ENCODE data around the gene ZNF879.

Gene ZNF879

DNA sequence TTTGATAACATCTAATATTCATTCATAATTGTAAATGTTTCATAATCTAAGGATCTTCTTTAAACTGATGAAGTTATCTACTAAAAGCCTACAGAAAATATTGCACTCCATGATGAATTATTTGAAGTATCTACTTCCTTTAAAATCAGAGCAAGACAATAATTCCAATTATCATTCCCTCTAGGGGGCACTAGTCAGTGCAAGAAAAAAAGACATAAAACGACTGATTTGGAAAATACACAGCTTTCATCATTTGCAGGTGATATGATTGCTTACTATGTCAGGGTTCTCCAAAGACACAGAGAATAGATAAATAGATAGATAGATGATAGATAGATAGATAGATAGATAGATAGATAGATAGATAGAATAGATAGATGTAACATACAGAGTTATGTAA lies 14.9 kb upstream of the ZNF879 start:
- 0% methylated on average over 1 of the region's 1 CpG; no CpG with 5 or more reads in 1 of the 2 experiments for WGBS, 2 experiments (ENCODE audit: insufficient coverage in 2 of 2)

DNA sequence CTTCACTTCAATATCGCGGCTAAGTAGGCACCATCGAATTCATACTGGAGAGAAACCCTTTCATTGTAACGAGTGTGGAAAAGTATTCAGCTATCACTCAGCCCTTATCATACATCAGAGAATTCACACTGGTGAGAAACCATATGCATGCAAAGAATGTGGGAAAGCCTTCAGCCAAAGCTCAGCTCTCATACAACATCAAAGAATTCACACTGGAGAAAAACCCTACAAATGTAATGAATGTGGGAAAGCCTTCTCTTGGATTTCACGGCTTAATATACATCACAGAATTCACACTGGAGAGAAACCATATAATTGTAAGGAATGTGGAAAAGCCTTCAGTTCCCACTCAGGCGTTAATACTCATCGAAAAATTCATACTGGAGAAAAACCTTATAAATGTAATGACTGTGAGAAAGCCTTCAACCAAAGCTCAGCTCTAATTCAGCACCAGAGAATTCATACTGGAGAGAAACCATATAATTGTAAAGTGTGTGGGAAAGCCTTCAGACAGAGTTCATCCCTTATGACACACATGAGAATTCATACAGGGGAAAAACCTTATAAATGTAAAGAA lies 9.5 kb downstream of the ZNF879 start:
- WGBS, 2 experiments (ENCODE audit: insufficient coverage in 2 of 2): 85% methylated on average over 3 of the region's 7 CpGs; no CpG with 5 or more reads in 1 of the 2 experiments
- Histone ChIP-seq H3K4me1 (ENCODE audit: control insufficient read depth, insufficient read depth, low read length, poor library complexity, severe bottlenecking) (no peaks in the 10 kb centered on the region), H3K36me3 (ENCODE audit: control insufficient read depth, insufficient read depth, low read length) (peaks cover 28% of the 10 kb centered on the region), H3K9me3 (ENCODE audit: control insufficient read depth, low read length) (peaks cover 68% of the 10 kb centered on the region), H3K27ac (ENCODE audit: low read depth, low read length, severe bottlenecking) (no peak overlapping the region), H3K4me3 (ENCODE audit: extremely low read depth, insufficient read depth, low read length, poor library complexity, severe bottlenecking) (no peak overlapping the region)

More for the DNA sequence above, 14.9 kb upstream of the ZNF879 start:
- H3K27ac ChIP-seq (ENCODE audit: low read depth, low read length, severe bottlenecking): no peak overlapping the region
- H3K36me3 ChIP-seq (ENCODE audit: control insufficient read depth, insufficient read depth, low read length): no peaks in the 10 kb centered on the region
- H3K9me3 ChIP-seq (ENCODE audit: control insufficient read depth, low read length): peaks cover 36% of the 10 kb centered on the region
- H3K4me1 ChIP-seq (ENCODE audit: control insufficient read depth, insufficient read depth, low read length, poor library complexity, severe bottlenecking): no peaks in the 10 kb centered on the region
- no peak overlapping the region for H3K4me3 ChIP-seq (ENCODE audit: extremely low read depth, insufficient read depth, low read length, poor library complexity, severe bottlenecking)

DNA sequence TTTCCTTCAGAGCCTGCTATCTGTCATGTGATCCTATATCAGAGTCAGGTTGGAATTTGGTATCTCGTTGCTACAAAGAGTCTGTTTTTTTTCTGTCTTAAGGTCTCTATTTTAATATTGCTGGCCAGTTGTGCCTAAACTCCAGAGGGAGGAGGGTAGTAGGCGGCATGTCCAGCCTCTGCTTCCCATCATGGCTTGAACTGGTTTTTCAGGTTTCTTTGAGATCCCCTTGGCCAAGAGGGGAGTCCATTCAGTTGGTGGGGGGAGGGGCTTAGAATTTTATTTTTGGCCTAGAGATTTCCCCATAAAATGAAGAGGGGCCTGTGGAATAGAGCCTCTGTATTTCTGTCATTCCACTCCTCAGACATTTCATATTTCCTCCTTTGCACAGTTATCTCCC lies 21.2 kb downstream of the ZNF879 start:
- no peak overlapping the region for H3K4me3 ChIP-seq (ENCODE audit: extremely low read depth, insufficient read depth, low read length, poor library complexity, severe bottlenecking)
- H3K27ac ChIP-seq (ENCODE audit: low read depth, low read length, severe bottlenecking): no peak overlapping the region
- H3K36me3 ChIP-seq (ENCODE audit: control insufficient read depth, insufficient read depth, low read length): no peaks in the 10 kb centered on the region
- WGBS, 2 experiments (ENCODE audit: insufficient coverage in 2 of 2): 57 to 86% methylated on average over 1 of the region's 2 CpGs
- no peaks in the 10 kb centered on the region for H3K4me1 ChIP-seq (ENCODE audit: control insufficient read depth, insufficient read depth, low read length, poor library complexity, severe bottlenecking)
- peaks cover 33% of the 10 kb centered on the region for H3K9me3 ChIP-seq (ENCODE audit: control insufficient read depth, low read length)

DNA sequence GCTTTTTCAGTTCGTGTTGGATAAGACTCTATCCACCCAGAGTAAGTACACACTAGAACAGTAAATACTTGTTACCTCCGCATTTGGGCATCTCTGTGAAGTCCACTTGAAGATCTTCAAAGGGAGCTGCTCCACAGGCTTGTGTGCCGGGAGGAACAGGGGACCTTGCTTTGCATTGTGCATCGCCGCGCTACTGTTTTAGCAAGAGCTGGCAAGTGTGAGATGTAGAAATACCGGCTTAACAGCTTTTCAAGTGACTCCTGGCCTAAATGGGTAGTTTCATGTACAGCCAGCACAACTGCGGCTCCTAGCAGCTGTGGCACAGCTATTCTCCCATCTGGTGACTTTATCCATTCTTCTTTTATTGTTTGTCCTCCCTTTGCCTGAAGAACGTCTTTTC lies 28.2 kb downstream of the ZNF879 start:
- WGBS, 2 experiments (ENCODE audit: insufficient coverage in 2 of 2): 82 to 86% methylated on average over 8 of the region's 9 CpGs
- no peak overlapping the region for H3K27ac ChIP-seq (ENCODE audit: low read depth, low read length, severe bottlenecking)
- H3K4me3 ChIP-seq (ENCODE audit: extremely low read depth, insufficient read depth, low read length, poor library complexity, severe bottlenecking): no peak overlapping the region
- H3K9me3 ChIP-seq (ENCODE audit: control insufficient read depth, low read length): peaks cover 46% of the 10 kb centered on the region
- no peaks in the 10 kb centered on the region for H3K36me3 ChIP-seq (ENCODE audit: control insufficient read depth, insufficient read depth, low read length)
- H3K4me1 ChIP-seq (ENCODE audit: control insufficient read depth, insufficient read depth, low read length, poor library complexity, severe bottlenecking): no peaks in the 10 kb centered on the region

DNA sequence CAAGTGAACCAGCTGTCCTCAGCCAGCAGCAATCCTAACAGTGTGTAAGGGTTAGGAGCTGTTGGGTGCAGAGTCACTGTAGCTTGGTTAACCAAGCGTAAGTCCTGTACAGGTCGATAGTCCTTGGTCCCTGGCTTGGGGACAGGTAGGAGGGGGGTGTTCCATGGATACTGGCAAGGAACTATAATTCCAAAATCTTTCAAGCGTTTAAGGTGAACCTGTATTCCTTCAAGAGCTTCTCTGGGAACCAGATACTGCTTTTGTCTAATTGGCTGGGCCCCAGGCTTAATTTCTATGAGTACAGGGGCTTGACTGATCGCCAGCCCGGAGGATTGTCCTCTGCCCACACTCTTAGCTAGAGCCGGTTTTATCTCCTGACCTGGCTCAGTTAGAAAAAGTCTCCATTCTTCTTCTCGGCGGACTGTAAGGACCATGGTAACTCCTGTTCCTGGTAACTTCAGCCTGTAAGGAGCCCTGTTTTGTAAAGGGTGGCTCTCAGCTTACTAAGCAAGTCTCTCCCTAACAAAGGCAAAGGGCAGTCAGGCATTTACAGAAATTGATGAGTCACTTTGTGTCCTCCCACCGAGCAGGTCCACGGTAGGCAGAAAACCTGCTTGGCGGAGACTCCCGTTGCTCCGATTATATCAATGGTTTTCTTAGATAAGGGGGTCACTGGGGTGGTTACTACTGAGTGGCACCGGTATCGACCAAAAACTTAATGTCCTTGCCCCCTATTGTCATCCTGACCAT lies 30.6 kb downstream of the ZNF879 start:
- no peaks in the 10 kb centered on the region for H3K4me1 ChIP-seq (ENCODE audit: control insufficient read depth, insufficient read depth, low read length, poor library complexity, severe bottlenecking)
- no peak overlapping the region for H3K4me3 ChIP-seq (ENCODE audit: extremely low read depth, insufficient read depth, low read length, poor library complexity, severe bottlenecking)
- H3K36me3 ChIP-seq (ENCODE audit: control insufficient read depth, insufficient read depth, low read length): no peaks in the 10 kb centered on the region
- no peak overlapping the region for H3K27ac ChIP-seq (ENCODE audit: low read depth, low read length, severe bottlenecking)
- 81 to 88% methylated on average over 13 to 15 of the region's 15 CpGs for WGBS, 2 experiments (ENCODE audit: insufficient coverage in 2 of 2)
- H3K9me3 ChIP-seq (ENCODE audit: control insufficient read depth, low read length): peaks cover 41% of the 10 kb centered on the region

DNA sequence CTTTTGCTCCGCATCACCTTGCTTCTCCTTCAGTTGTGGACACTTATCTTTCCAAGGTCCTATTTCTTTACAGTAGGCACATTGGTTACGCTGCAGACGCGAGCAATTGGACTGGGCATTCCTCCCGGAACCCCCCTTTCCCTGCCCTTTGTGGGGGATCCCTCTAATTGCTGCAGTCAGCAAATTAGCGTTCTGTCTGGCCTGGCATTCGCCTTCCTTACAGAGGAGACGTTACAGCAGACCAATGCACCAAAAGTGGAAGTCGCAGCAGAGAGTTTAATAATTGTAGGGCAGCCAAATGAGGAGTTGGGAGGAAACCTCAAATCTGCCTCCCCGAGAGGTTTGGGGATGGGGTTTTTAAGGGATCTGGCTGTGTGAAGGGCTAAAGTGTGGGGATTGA lies 31.3 kb downstream of the ZNF879 start:
- Histone ChIP-seq H3K36me3 (ENCODE audit: control insufficient read depth, insufficient read depth, low read length) (no peaks in the 10 kb centered on the region), H3K4me3 (ENCODE audit: extremely low read depth, insufficient read depth, low read length, poor library complexity, severe bottlenecking) (no peak overlapping the region), H3K4me1 (ENCODE audit: control insufficient read depth, insufficient read depth, low read length, poor library complexity, severe bottlenecking) (no peaks in the 10 kb centered on the region), H3K9me3 (ENCODE audit: control insufficient read depth, low read length) (peaks cover 41% of the 10 kb centered on the region), H3K27ac (ENCODE audit: low read depth, low read length, severe bottlenecking) (no peak overlapping the region)
- WGBS, 2 experiments (ENCODE audit: insufficient coverage in 2 of 2): 76 to 83% methylated on average over 10 of the region's 10 CpGs

DNA sequence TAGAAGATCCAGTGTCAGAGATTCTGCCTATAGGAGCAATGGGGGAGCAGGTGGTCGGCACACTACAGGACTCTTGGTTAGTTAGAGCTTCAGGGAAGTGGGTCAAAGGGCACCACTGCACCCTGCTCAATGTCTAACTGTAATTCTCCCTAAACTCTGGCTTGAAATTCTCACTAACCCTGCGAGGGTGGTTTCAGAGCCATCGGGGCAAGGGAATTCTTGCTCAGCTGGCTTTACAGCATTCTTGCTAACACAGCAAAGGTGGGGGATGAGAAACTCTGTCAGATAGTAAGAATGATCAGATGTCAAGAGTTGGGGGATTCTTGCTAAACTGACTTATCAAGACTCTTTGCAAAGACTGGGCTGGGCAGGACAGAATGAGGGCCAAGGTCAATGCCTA lies 31.8 kb downstream of the ZNF879 start:
- H3K27ac ChIP-seq (ENCODE audit: low read depth, low read length, severe bottlenecking): no peak overlapping the region
- 73 to 74% methylated on average over 2 to 3 of the region's 3 CpGs for WGBS, 2 experiments (ENCODE audit: insufficient coverage in 2 of 2)

DNA sequence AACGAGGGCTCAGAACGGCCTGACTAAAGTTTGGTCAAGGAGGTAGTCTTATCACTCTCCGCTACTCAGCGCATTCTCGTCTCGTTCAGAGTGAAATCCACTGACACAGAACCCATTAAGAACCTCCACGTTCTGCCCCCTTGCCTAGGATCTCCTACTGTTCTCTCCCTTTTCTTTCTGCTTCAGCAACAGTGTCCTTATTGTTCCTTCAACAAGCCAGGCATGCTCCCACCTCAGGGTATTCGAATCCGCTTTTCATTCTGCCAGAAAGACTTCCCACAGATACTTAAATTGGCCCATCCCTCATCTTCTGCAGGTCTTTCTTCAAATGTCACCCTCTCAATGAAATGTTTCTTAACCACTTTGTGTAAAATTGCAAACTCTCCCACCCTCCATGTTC lies 32.2 kb downstream of the ZNF879 start:
- Histone ChIP-seq H3K9me3 (ENCODE audit: control insufficient read depth, low read length) (peaks cover 44% of the 10 kb centered on the region), H3K4me1 (ENCODE audit: control insufficient read depth, insufficient read depth, low read length, poor library complexity, severe bottlenecking) (no peaks in the 10 kb centered on the region), H3K36me3 (ENCODE audit: control insufficient read depth, insufficient read depth, low read length) (no peaks in the 10 kb centered on the region), H3K27ac (ENCODE audit: low read depth, low read length, severe bottlenecking) (no peak overlapping the region), H3K4me3 (ENCODE audit: extremely low read depth, insufficient read depth, low read length, poor library complexity, severe bottlenecking) (no peak overlapping the region)
- 77 to 80% methylated on average over 9 of the region's 9 CpGs for WGBS, 2 experiments (ENCODE audit: insufficient coverage in 2 of 2)

More for the DNA sequence above, 31.8 kb downstream of the ZNF879 start:
- Histone ChIP-seq H3K9me3 (ENCODE audit: control insufficient read depth, low read length) (peaks cover 42% of the 10 kb centered on the region), H3K4me1 (ENCODE audit: control insufficient read depth, insufficient read depth, low read length, poor library complexity, severe bottlenecking) (no peaks in the 10 kb centered on the region), H3K4me3 (ENCODE audit: extremely low read depth, insufficient read depth, low read length, poor library complexity, severe bottlenecking) (no peak overlapping the region), H3K36me3 (ENCODE audit: control insufficient read depth, insufficient read depth, low read length) (no peaks in the 10 kb centered on the region)

DNA sequence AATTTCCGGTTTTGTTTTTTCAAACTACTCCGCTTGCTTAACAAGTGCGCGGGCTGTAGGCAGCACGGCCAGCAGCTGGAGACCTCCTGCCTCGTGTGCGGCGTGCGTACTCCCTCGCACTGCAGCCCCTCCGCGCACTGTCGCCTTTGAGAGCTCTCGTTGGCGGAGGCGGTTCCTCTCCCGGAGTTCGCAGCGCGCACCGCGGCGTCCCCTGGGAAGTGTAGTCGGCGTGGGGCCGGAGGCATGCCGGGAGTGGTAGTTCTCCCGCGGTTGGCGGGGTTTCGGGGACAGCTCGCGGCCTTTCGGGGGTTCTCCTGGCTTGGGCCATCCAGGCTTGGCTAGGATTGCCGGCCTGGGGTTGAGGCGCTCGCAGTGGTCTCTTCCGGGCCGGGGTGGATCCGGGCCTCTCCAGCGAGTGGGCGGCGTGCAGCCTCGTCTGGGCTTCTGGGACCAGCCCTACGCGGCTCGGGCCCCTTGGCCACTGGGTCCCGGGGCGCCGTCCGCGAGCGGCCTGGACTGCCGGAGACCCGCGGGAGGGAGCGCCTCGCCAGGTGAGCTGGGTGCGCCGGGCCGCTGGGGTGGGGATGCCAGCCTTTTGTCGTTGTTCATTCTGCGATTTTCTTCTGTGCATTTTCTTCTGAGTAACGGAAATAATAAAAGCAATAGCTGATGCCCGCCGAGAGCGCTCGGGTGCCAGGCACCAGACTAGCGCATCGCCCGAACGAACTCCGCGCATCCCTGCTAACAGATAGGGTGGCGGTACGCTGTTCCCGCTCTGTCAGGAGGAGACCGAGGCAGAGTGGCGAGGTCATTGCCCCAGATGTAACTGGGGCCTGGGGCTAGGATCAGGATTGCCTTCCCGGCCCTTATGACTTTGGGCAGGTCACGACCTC lies 36.8 kb downstream of the ZNF879 start, which contains the start of gene ZNF354C:
Gene ZNF354C (plus strand): TSS at position 258 of the 893 bp plus-strand sequence. CDS start 1,696 bp downstream, outside the sequence.
- Histone ChIP-seq H3K4me3 (ENCODE audit: extremely low read depth, insufficient read depth, low read length, poor library complexity, severe bottlenecking) (peak within 1 kb of the TSS; percentile 48), H3K36me3 (ENCODE audit: control insufficient read depth, insufficient read depth, low read length) (no peaks in the 10 kb centered on the region), H3K9me3 (ENCODE audit: control insufficient read depth, low read length) (peaks cover 44% of the 10 kb centered on the region), H3K4me1 (ENCODE audit: control insufficient read depth, insufficient read depth, low read length, poor library complexity, severe bottlenecking) (no peaks in the 10 kb centered on the region), H3K27ac (ENCODE audit: low read depth, low read length, severe bottlenecking) (no peak within 1 kb of the TSS)
- WGBS, 2 experiments (ENCODE audit: insufficient coverage in 2 of 2): 45 to 47% methylated on average over 69 to 74 of the region's 81 CpGs

DNA sequence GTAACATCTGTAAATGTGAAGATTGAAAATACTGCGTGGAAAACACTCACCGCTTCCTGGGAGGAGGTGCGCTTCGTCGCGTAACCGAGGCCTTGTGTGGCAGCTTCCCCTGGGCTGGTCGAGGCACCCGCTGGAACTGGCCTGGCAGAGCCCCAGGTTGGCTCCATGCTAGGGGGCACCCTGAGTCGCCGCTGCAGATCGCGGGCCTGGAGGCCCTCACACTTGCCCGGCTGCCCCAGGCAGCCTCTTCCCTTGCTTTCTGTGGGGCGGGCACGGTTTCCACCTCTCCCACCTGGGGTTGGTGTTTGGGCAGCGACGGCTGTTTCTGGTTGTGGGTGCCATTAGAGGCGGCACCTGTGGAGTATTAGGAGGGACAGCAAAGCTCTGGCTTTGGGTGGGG lies 37.4 kb downstream of the ZNF879 start:
- Histone ChIP-seq H3K27ac (ENCODE audit: low read depth, low read length, severe bottlenecking) (no peak overlapping the region), H3K4me1 (ENCODE audit: control insufficient read depth, insufficient read depth, low read length, poor library complexity, severe bottlenecking) (no peaks in the 10 kb centered on the region), H3K36me3 (ENCODE audit: control insufficient read depth, insufficient read depth, low read length) (peaks cover 5% of the 10 kb centered on the region), H3K9me3 (ENCODE audit: control insufficient read depth, low read length) (peaks cover 44% of the 10 kb centered on the region), H3K4me3 (ENCODE audit: extremely low read depth, insufficient read depth, low read length, poor library complexity, severe bottlenecking) (peak overlapping the region; percentile 48)
- WGBS, 2 experiments (ENCODE audit: insufficient coverage in 2 of 2): 96 to 97% methylated on average over 18 to 19 of the region's 19 CpGs

Data from mesodermal cell (in vitro differentiated cells).